OCI-LY1 (cell line): ENCODE results near the gene SHMT1.

ENCODE experiments used
- EZH2 ChIP-seq: fragments of 200-600 bp; sonication (generic), shearing (Covaris generic); IDR thresholded peaks from 2 replicates; pipeline ENCODE4 v1.8.0; 2017; ENCODE audit warnings: borderline replicate concordance, mixed run types, mild to moderate bottlenecking, antibody characterized with exemption, low read length, moderate library complexity, mixed read lengths
- TF ChIP-seq, protein P1 (sequence below): fragments of 200-600 bp; sonication (generic), shearing (Covaris generic); IDR thresholded peaks from 2 replicates; pipeline ENCODE4 v1.5.1; 2017; ENCODE audit warnings: mild to moderate bottlenecking, antibody characterized with exemption, low read length, moderate library complexity, mixed read lengths

DNA sequence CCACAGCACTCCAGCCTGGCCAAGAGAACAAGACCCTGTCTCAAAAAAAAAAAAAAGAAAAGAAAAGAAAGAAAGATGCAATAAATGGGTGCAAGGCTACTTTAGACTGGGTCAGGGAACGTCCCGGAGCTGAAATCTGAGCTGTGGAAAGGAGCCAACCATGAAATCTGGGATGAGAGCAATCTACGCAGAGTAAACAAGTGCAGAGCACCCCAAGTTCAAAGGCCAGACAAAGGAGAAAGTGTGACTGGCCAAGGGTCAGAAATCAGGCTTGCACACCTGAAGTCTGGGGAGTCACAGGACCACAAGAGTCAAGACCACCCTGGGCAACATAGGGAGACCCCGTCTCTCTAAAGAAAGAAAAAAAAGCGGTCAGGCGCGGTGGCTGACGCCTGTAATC lies 2.8 kb downstream of the SHMT1 start:
- TF ChIP-seq, protein P1, sequence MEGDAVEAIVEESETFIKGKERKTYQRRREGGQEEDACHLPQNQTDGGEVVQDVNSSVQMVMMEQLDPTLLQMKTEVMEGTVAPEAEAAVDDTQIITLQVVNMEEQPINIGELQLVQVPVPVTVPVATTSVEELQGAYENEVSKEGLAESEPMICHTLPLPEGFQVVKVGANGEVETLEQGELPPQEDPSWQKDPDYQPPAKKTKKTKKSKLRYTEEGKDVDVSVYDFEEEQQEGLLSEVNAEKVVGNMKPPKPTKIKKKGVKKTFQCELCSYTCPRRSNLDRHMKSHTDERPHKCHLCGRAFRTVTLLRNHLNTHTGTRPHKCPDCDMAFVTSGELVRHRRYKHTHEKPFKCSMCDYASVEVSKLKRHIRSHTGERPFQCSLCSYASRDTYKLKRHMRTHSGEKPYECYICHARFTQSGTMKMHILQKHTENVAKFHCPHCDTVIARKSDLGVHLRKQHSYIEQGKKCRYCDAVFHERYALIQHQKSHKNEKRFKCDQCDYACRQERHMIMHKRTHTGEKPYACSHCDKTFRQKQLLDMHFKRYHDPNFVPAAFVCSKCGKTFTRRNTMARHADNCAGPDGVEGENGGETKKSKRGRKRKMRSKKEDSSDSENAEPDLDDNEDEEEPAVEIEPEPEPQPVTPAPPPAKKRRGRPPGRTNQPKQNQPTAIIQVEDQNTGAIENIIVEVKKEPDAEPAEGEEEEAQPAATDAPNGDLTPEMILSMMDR: no peak
- TF ChIP-seq EZH2: no peak
